ENCODE measurements around the gene TBC1D17. TPM values are rescaled to one million over a fixed set of nuclear protein-coding genes. Genes with fewer than 3 reads are reported as not detected.

Gene TBC1D17
- total and polyA plus RNA-seq, 9 donors, result 23.1 to 77.5 (median 49.8) TPM

DNA sequence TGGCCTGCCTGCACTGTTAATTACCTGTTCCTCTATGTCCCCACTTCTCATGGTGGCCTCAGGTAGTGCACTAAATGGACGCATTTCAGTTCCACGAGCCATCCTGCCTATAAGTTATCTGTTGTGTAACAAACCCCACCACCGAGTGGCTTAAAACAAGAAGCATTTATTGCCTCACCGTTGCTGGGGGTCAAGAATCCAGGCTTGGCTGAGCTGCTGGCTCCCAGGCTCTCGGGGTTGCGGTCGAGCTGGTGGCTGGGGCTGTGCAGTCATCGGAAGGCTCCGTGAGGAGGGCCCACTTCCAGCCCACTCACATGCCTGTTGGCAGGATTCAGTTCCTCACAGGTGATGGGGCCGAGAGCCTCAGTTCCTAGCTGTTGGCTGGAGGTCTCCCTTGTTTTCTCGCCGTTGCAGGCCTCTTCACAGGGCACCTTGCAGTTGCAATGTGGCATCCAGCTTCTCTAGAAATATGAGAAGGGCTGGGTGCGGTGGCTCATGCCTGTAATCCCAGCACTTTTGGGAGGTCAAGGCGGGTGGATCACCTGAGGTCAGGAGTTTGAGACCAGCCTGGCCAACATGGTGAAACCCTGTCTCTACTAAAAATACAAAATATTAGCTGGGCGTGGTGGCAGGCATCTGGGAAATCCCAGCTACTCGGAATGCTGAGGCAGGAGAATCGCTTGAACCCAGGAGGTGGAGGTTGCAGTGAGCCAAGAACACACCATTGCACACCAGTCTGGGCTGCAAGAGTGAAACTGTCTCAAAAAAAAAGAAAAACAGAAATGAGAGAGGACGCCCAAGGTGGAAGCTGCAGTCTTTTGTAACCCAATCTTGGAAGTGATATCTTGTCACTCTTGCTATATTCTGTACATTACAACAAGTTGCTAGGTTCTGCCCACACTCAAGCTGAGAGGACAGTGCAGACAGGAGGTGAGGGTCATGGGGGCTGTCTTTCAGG, 33.1 kb upstream of the TBC1D17 start:
- TF ChIP-seq POLR2A (IDR thresholded peaks at IDR 0.05) (no peak), EP300 (IDR thresholded peaks at IDR 0.05) (no peak)
- TF ChIP-seq, protein P1, sequence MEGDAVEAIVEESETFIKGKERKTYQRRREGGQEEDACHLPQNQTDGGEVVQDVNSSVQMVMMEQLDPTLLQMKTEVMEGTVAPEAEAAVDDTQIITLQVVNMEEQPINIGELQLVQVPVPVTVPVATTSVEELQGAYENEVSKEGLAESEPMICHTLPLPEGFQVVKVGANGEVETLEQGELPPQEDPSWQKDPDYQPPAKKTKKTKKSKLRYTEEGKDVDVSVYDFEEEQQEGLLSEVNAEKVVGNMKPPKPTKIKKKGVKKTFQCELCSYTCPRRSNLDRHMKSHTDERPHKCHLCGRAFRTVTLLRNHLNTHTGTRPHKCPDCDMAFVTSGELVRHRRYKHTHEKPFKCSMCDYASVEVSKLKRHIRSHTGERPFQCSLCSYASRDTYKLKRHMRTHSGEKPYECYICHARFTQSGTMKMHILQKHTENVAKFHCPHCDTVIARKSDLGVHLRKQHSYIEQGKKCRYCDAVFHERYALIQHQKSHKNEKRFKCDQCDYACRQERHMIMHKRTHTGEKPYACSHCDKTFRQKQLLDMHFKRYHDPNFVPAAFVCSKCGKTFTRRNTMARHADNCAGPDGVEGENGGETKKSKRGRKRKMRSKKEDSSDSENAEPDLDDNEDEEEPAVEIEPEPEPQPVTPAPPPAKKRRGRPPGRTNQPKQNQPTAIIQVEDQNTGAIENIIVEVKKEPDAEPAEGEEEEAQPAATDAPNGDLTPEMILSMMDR (IDR thresholded peaks at IDR 0.05), result no peak
- Histone ChIP-seq H3K9me3 (no peaks in the 10 kb centered on the region), H3K36me3 (no peaks in the 10 kb centered on the region), H3K27me3 (no peaks in the 10 kb centered on the region), H3K4me1 (ENCODE audit: insufficient read depth) (no peaks in the 10 kb centered on the region), H3K27ac (no peak overlapping the region), H3K4me3 (no peak overlapping the region)
- intact Hi-C loops (cut with DNase I), result no loop called here
- WGBS, 3 donors, result 79 to 84% (median 79%) methylated on average over 18 of the region's 18 CpGs
- DNase-seq, result no peak

DNA sequence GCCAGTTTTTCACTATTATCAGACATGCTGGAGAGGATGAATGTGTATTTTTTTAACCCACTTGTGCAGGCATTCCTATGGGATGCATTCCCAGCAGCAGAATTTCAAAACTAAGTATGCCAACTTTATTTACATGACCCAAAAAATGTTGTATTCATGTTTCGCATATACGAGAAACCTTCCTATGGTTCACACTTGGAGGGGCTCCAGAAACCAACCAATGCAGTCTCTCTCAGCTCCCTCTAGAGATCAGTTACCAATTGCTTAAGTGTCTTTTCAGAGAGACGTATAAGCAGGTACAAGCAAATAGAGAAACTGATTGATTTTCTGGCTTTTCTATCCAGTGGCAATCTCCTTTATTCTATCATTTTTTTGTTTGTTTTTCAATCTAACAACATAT, 32.1 kb upstream of the TBC1D17 start:
- TF ChIP-seq POLR2A (IDR thresholded peaks at IDR 0.05) (no peak), EP300 (IDR thresholded peaks at IDR 0.05) (no peak)
- TF ChIP-seq, protein P1 (IDR thresholded peaks at IDR 0.05), result no peak
- H3K27me3 ChIP-seq, result no peaks in the 10 kb centered on the region
- WGBS, 3 donors, result 41 to 43% (median 42%) methylated on average over 3 of the region's 3 CpGs
- intact Hi-C loops (cut with DNase I), result no loop called here
- peaks cover 2% of the 10 kb centered on the region for H3K4me1 ChIP-seq (ENCODE audit: insufficient read depth)
- H3K9me3 ChIP-seq, result no peaks in the 10 kb centered on the region
- H3K27ac ChIP-seq, result no peak overlapping the region
- no peak for DNase-seq
- no peak overlapping the region for H3K4me3 ChIP-seq
- no peaks in the 10 kb centered on the region for H3K36me3 ChIP-seq

DNA sequence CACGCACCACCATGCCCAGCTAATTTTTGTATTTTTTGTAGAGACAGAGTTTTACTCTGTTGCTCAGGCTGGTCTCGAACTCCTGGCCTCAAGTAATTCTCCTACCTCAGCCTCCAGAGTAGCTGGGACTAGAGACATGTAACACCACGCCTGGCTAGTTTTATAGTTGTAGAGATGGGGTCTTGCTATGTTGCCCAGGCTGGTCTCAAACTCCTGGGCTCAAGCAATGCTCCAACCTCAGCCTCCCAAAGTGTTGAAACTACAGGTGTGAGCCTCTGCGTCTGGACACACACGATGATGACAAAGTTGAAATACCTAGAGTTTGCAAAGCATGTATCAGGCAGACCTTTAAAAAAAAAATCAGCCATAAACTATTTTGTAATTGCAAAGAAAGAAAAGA, 31.1 kb upstream of the TBC1D17 start:
- H3K9me3 ChIP-seq, result no peaks in the 10 kb centered on the region
- 76 to 83% (median 79%) methylated on average over 5 of the region's 5 CpGs for WGBS, 3 donors
- no peak overlapping the region for H3K27ac ChIP-seq
- no peaks in the 10 kb centered on the region for H3K36me3 ChIP-seq
- DNase-seq, result no peak
- intact Hi-C loops (cut with DNase I), result no loop called here
- TF ChIP-seq, protein P1 (IDR thresholded peaks at IDR 0.05), result no peak
- no peak for TF ChIP-seq EP300 (IDR thresholded peaks at IDR 0.05)
- no peak for TF ChIP-seq POLR2A (IDR thresholded peaks at IDR 0.05)
- no peaks in the 10 kb centered on the region for H3K27me3 ChIP-seq
- peaks cover 2% of the 10 kb centered on the region for H3K4me1 ChIP-seq (ENCODE audit: insufficient read depth)
- no peak overlapping the region for H3K4me3 ChIP-seq

DNA sequence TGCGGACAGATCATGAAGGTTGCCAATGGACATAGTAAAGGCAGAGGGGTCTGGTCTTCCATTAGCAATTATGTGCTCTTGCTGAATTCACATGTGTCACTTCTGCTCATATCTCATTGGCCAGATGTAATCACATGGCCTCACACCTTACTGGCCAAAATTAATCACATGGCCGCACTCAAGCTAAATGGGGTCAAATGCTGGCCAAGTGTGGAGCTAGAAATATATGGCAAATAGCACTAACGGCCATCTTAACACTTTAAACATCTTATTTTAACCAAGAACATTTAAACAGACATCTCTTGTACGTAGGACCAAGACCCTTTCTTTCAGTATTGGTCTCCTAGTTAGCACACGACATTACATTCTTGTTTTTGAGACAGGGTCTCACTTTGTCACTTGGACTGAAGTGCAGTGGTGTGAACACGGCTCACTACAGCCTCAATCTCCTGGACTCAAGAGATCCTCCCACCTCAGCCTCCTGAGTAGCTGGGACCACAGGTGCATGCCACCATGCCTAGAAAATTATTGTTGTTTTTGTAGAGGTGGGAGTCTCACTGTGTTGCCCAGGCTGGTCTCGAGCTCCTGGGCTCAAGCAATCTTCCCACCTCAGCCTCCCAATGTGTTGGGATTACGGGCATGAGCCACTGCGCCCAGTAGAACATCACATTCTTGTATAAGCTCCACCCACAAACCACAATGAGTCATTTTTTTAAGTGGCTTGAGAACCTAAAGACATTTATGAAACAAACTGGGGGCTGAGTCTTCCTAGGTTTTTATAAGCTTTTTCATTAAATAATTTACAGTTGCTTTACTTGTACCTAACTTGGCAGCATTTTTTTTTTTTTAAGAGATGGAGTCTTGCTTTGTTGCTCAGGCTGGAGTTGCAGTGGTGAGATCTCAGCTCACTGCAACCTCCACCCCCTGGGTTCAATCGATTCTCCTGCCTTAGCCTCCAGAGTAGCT, 29.5 kb upstream of the TBC1D17 start:
- TF ChIP-seq EP300 (IDR thresholded peaks at IDR 0.05) (no peak), POLR2A (IDR thresholded peaks at IDR 0.05) (no peak)
- TF ChIP-seq, protein P1 (IDR thresholded peaks at IDR 0.05), result no peak
- intact Hi-C loops (cut with DNase I), result no loop called here
- H3K27me3 ChIP-seq, result no peaks in the 10 kb centered on the region
- H3K4me3 ChIP-seq, result no peak overlapping the region
- H3K9me3 ChIP-seq, result no peaks in the 10 kb centered on the region
- no peak overlapping the region for H3K27ac ChIP-seq
- no peaks in the 10 kb centered on the region for H3K36me3 ChIP-seq
- 87 to 89% (median 87%) methylated on average over 10 of the region's 10 CpGs for WGBS, 3 donors
- peaks cover 4% of the 10 kb centered on the region for H3K4me1 ChIP-seq (ENCODE audit: insufficient read depth)
- DNase-seq, result no peak
